Hepatocyte (in vitro differentiated cells): ENCODE data around the gene MOV10.

Source experiments
- CTCF ChIP-seq: fragments of 200-600 bp; sonication (generic); IDR thresholded peaks from 2 replicates; pipeline ENCODE4 v1.5.1; 2016; ENCODE audit warnings: antibody characterized with exemption, mild to moderate bottlenecking; ENCODE audit not compliant: poor library complexity
- EZH2 ChIP-seq: fragments of 200-600 bp; sonication (generic); IDR thresholded peaks from 2 replicates; pipeline ENCODE4 v1.6.1; 2016; ENCODE audit warnings: antibody characterized with exemption, mild to moderate bottlenecking, borderline replicate concordance

GRCh38 chr1:112702067-112702395 lies 27.6 kb downstream of the MOV10 start:
- TF ChIP-seq CTCF (no peak), EZH2 (no peak)
